ENCODE results near the gene FLNB.

GRCh38 chr3:58074116-58074715, 66.0 kb downstream of the FLNB start:
- no peak for TF ChIP-seq CTCF (IDR thresholded peaks at IDR 0.05)
- TF ChIP-seq EP300 (IDR thresholded peaks at IDR 0.05): no peak
- no peak for TF ChIP-seq POLR2A (IDR thresholded peaks at IDR 0.05)
